IMR-90 (cell line): ENCODE data around the gene ADAM12. TPM values are rescaled to one million over a fixed set of nuclear protein-coding genes. Genes with fewer than 3 reads are reported as not detected.
A peak's percentile ranks its signal among the peaks of the same experiment; 100 is the strongest.

Experiments
- ATAC-seq: fragments of 200-7000 bp; cut with Tn5 transposase; 2 replicates; pipeline ENCODE4 v1.9.1; 2020; ENCODE audit warnings: low read depth, mild to moderate bottlenecking, moderate library complexity
- BruUV-seq: library from RNA; stranded (reverse); fragments of 400-500 nt; replicated peaks from 2 replicates; lab custom pipeline; 2021; lab: Mats Ljungman, UMichigan
- CTCF ChIA-PET: fragments of 300-600 bp; formaldehyde crosslinking; extraction: SDS; loops from one replicate; lab custom pipeline; 2021; ENCODE audit warnings: antibody characterized with exemption; lab: Yijun Ruan, JAX
- POLR2A ChIA-PET: fragments of 300-600 bp; sonication (Branson Sonifier 250); formaldehyde crosslinking; loops from one replicate; lab custom pipeline; 2022; ENCODE audit warnings: antibody characterized with exemption; ENCODE audit not compliant: unreplicated experiment; lab: Charles Lee
- DNase-seq: peaks from one replicate; pipeline ENCODE4 v3.0.0; 2013
- H2AFZ ChIP-seq: replicated peaks from 2 replicates; pipeline ENCODE3; 2013; ENCODE audit warnings: low read length, mild to moderate bottlenecking; ENCODE audit not compliant: poor library complexity
- H2AK5ac ChIP-seq: 2 replicates; pipeline ENCODE4 v1.6.1; 2013; ENCODE audit warnings: low read depth, low read length, inconsistent platforms
- H2AK9ac ChIP-seq: replicated peaks from 2 replicates; pipeline ENCODE3; 2013; ENCODE audit warnings: mild to moderate bottlenecking, low read depth, low read length, moderate library complexity; ENCODE audit not compliant: poor library complexity
- H2BK120ac ChIP-seq: 2 replicates; pipeline ENCODE4 v1.6.1; 2013; ENCODE audit warnings: low read depth, low read length, inconsistent platforms
- H2BK15ac ChIP-seq: 3 replicates; pipeline ENCODE4 v1.6.1; 2013; ENCODE audit warnings: low read depth, low read length, inconsistent platforms
- H2BK20ac ChIP-seq: 2 replicates; pipeline ENCODE4 v1.6.1; 2013; ENCODE audit warnings: low read depth, mild to moderate bottlenecking, inconsistent platforms, low read length, moderate library complexity
- H2BK5ac ChIP-seq: 2 replicates; pipeline ENCODE4 v1.6.1; 2013; ENCODE audit warnings: mild to moderate bottlenecking, low read depth, low read length, inconsistent platforms; ENCODE audit not compliant: poor library complexity, severe bottlenecking
- H3K14ac ChIP-seq: replicated peaks from 2 replicates; pipeline ENCODE4 v1.6.1; 2013; ENCODE audit warnings: low read depth, low read length, inconsistent platforms
- H3K18ac ChIP-seq: 2 replicates; pipeline ENCODE4 v1.6.1; 2013; ENCODE audit warnings: low read depth, low read length, control low read depth
- H3K23ac ChIP-seq: 2 replicates; pipeline ENCODE4 v1.6.1; 2013; ENCODE audit warnings: low read depth, low read length, inconsistent platforms
- H3K27ac ChIP-seq: 2 replicates; pipeline ENCODE4 v1.5.1; 2013; ENCODE audit warnings: mild to moderate bottlenecking, control low read depth, low read length; ENCODE audit not compliant: insufficient read depth
- H3K27me3 ChIP-seq: 2 replicates; pipeline ENCODE4 v1.6.1; 2013; ENCODE audit warnings: low read length; ENCODE audit not compliant: control insufficient read depth, insufficient read depth
- H3K36me3 ChIP-seq: 2 replicates; pipeline ENCODE4 v1.6.1; 2013; ENCODE audit warnings: low read length, mixed read lengths; ENCODE audit not compliant: control insufficient read depth, insufficient read depth
- H3K4ac ChIP-seq: 2 replicates; pipeline ENCODE4 v1.6.1; 2013; ENCODE audit warnings: low read depth, low read length, inconsistent platforms
- H3K4me1 ChIP-seq: 2 replicates; pipeline ENCODE4 v1.6.1; 2013; ENCODE audit warnings: low read length, mixed read lengths; ENCODE audit not compliant: control insufficient read depth, insufficient read depth
- H3K4me2 ChIP-seq: 2 replicates; pipeline ENCODE4 v1.6.1; 2013; ENCODE audit warnings: low read depth, mild to moderate bottlenecking, control low read depth, low read length, moderate library complexity
- H3K4me3 ChIP-seq: 2 replicates; pipeline ENCODE4 v1.5.1; 2013; ENCODE audit warnings: low read depth, mild to moderate bottlenecking, control low read depth, low read length, moderate library complexity; ENCODE audit not compliant: insufficient read depth
- H3K56ac ChIP-seq: 2 replicates; pipeline ENCODE4 v1.6.1; 2013; ENCODE audit warnings: low read length, inconsistent platforms; ENCODE audit not compliant: insufficient read depth; ENCODE audit errors: extremely low read depth
- H3K79me1 ChIP-seq, 2 experiments: 2 replicates each; pipeline ENCODE4 v1.6.1; 2013; ENCODE audit warnings: low read length in 2 of 2, inconsistent platforms in 1 of 2, low read depth in 1 of 2
- H3K9ac ChIP-seq: 2 replicates; pipeline ENCODE4 v1.6.1; 2013; ENCODE audit warnings: low read depth, low read length, control low read depth
- H3K9me1 ChIP-seq: 2 replicates; pipeline ENCODE4 v1.6.1; 2013; ENCODE audit warnings: low read length, inconsistent platforms; ENCODE audit not compliant: insufficient read depth
- H3K9me3 ChIP-seq: 2 replicates; pipeline ENCODE4 v1.6.1; 2013; ENCODE audit warnings: low read length; ENCODE audit not compliant: control insufficient read depth, insufficient read depth
- H4K20me1 ChIP-seq: 2 replicates; pipeline ENCODE4 v1.6.1; 2013; ENCODE audit warnings: low read length, inconsistent platforms; ENCODE audit not compliant: insufficient read depth
- H4K5ac ChIP-seq: 2 replicates; pipeline ENCODE4 v1.6.1; 2013; ENCODE audit warnings: mild to moderate bottlenecking, low read depth, low read length, control low read depth
- H4K8ac ChIP-seq, 2 experiments: 2 replicates each; pipeline ENCODE4 v1.6.1; 2013; ENCODE audit warnings: low read depth in 2 of 2, low read length in 2 of 2, control low read depth in 1 of 2, inconsistent platforms in 1 of 2
- H4K91ac ChIP-seq: 2 replicates; pipeline ENCODE4 v1.6.1; 2013; ENCODE audit warnings: low read depth, low read length, inconsistent platforms; ENCODE audit not compliant: insufficient read depth
- CEBPB ChIP-seq: IDR thresholded peaks from 2 replicates; pipeline ENCODE4 v1.6.1; 2012; ENCODE audit warnings: low read depth, low read length, improper control_type of control experiment
- CHD1 ChIP-seq: IDR thresholded peaks from 2 replicates; pipeline ENCODE4 v1.6.1; 2012; ENCODE audit warnings: low read depth, low read length, improper control_type of control experiment
- SMC3 ChIP-seq: fragments of 150-350 bp; IDR thresholded peaks from 2 replicates; pipeline ENCODE4 v1.6.1; 2016; ENCODE audit warnings: low read depth, mild to moderate bottlenecking, antibody characterized with exemption, low read length, moderate library complexity
- WGBS, 2 experiments: methylation state at CpG; one replicate each; pipeline versions ENCODE4 v1.1.5 to v1.1.7; 2013; ENCODE audit warnings: missing lambda C conversion rate in 2 of 2; ENCODE audit not compliant: insufficient read length in 1 of 2; ENCODE audit errors: extremely low coverage in 2 of 2; 5-methylcytosine and 5-hydroxymethylcytosine counted together
- dilution Hi-C: fragments of 300-500 bp; cut with HindIII; formaldehyde crosslinking; loops from one replicate; pipeline ENCODE4 v1.14.3; 2018; ENCODE audit warnings: low sequenced_read_pairs; ENCODE audit not compliant: unreplicated experiment
- in situ Hi-C: fragments of 300-500 bp; cut with MboI; formaldehyde crosslinking; loops from 3 replicates; pipeline ENCODE4 v1.14.3; 2019; ENCODE audit warnings: low sequenced_read_pairs, inconsistent platforms, mixed read lengths
- intact Hi-C: fragments of 100-400 bp; cut with micrococcal nuclease; formaldehyde crosslinking; loops from 2 replicates; pipeline ENCODE4 v1.10.0; 2022
- polyA plus RNA-seq, 3 experiments: library from polyadenylated mRNA; depleted of rRNA; stranded (reverse); fragments of >200 nt; gene quantifications; 2 replicates each; pipeline ENCODE4 v1.2.3, GENCODE V29; 2012; ENCODE audit warnings: low replicate concordance in 1 of 3
- total RNA-seq: library from RNA; depleted of rRNA; stranded (reverse); fragments of >200 nt; gene quantifications from 2 replicates; pipeline ENCODE4 v1.2.3, GENCODE V29; 2012
- TF ChIP-seq, protein P1 (sequence below): fragments of 150-350 bp; IDR thresholded peaks from 2 replicates; pipeline ENCODE4 v1.6.1; 2017; ENCODE audit warnings: mild to moderate bottlenecking, antibody characterized with exemption, low read length, low read depth

ADAM12 gene
- total and polyA plus RNA-seq, 2 of the 4 experiments (the other 2 are of a cell fraction), result 9.6 to 10.2 TPM

DNA sequence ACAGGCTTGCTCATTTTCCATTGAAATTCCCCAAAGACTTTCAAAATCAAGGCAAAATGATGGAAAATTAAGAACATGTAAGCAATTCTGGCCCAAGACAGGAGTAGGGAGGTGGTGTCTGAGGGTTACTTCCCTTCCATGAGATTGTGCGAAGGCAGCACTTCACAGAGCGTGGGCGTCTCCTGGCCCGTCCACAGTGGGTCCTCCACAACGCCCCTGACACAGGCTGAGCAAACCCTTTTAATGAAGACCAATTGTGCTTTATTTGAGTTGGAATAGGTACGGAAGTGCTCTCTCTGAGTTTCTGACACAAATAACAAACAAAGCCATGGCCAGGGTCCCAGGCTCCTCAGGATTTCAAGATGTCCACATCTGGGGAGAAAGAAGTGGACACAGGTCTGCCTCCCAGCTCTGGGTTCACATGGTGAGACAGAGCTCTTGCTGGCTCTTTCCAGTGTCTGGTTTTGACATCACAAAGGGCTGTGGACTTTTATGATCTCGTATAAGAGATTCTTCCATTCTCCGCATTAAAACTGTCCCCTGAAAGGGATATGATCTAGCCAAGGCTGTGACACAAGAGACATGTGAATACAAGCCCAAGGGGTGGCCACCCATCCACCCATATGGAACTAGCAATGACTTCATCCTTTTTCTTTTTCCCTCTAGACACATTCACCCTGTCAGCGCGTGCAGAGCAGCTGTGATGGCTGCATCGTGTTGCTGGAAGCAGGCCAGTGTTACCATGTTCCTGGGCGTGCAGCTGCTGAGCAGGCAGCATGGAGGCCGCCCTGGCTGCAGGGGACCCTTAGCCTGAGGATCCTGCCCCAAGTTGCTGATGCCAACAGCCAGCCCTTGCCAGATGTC lies 145.6 kb downstream of the ADAM12 start (continued):
- no peak for TF ChIP-seq SMC3
- TF ChIP-seq CEBPB, result no peak
- no peak for TF ChIP-seq CHD1

DNA sequence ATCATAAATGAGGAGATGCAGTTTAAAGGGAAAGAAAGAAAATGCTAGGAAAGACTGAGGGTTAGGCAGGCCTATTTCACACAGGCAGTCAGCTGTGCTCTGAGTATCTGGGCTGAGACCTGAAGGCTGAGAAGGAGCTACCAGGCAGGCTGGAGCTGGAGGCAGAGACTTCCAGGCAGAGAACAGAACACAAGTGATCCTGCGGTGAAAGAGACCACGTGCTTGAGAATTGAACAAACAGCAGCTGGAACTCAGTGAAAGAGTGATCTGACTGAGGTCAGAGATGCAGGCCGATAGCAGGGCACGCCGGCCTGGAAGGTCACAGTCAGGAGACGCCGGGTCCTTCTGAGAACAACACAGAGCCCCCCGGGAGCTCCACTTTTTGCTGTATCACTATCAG lies 147.8 kb downstream of the ADAM12 start:
- dilution Hi-C loops (no loop called here), intact Hi-C loops (loop anchor here (10.0 kb wide), 1 partner anchor 106 kb away; no protein-coding TSS in a partner anchor), in situ Hi-C loops (no loop called here)
- no CpG with 5 or more reads among the region's 8 CpGs for WGBS, 2 experiments
- H4K8ac ChIP-seq, result no peak overlapping the region
- H3K9me1 ChIP-seq, result peaks cover 16% of the 10 kb centered on the region; the same call in 1 of the 2 replicates
- peaks cover 13% of the 10 kb centered on the region for H3K4me1 ChIP-seq
- ChIA-PET POLR2A (no interaction called here), CTCF (no interaction called here)
- H3K14ac ChIP-seq, result no peak overlapping the region
- H3K9me3 ChIP-seq, result no peaks in the 10 kb centered on the region
- BruUV-seq, result no TSS peak
- no peaks in the 10 kb centered on the region for H3K36me3 ChIP-seq
- no peak overlapping the region for H3K4me2 ChIP-seq
- 0 out of 2 replicates have a peak overlapping the region, but pooled peaks have one; percentile 24 for H3K4ac ChIP-seq
- H3K79me1 ChIP-seq, result no peaks in the 10 kb centered on the region; a peak in 1 of 4 replicates
- 0 out of 2 replicates have a peak overlapping the region, but pooled peaks have one; percentile 17 for H2BK20ac ChIP-seq
- no peak overlapping the region for H2AK5ac ChIP-seq
- no peak overlapping the region for H2BK5ac ChIP-seq
- DNase-seq, result no peak
- no peak overlapping the region for H3K18ac ChIP-seq
- no peak overlapping the region for H3K23ac ChIP-seq
- no peak overlapping the region for H3K27ac ChIP-seq
- H3K27me3 ChIP-seq, result no peaks in the 10 kb centered on the region
- H2AFZ ChIP-seq, result no peak overlapping the region
- no peak overlapping the region for H3K9ac ChIP-seq
- no peak overlapping the region for H4K91ac ChIP-seq
- no peak for ATAC-seq
- no peak overlapping the region for H3K56ac ChIP-seq
- no peak overlapping the region for H4K5ac ChIP-seq
- no peak overlapping the region for H2AK9ac ChIP-seq
- TF ChIP-seq, protein P1, sequence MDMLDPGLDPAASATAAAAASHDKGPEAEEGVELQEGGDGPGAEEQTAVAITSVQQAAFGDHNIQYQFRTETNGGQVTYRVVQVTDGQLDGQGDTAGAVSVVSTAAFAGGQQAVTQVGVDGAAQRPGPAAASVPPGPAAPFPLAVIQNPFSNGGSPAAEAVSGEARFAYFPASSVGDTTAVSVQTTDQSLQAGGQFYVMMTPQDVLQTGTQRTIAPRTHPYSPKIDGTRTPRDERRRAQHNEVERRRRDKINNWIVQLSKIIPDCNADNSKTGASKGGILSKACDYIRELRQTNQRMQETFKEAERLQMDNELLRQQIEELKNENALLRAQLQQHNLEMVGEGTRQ, result no peak
- H2BK120ac ChIP-seq, result no peak overlapping the region
- no peak overlapping the region for H3K4me3 ChIP-seq
- H2BK15ac ChIP-seq, result no peak overlapping the region
- H4K20me1 ChIP-seq, result no peaks in the 10 kb centered on the region
